ENCODE data around the gene RPF1.

DNA sequence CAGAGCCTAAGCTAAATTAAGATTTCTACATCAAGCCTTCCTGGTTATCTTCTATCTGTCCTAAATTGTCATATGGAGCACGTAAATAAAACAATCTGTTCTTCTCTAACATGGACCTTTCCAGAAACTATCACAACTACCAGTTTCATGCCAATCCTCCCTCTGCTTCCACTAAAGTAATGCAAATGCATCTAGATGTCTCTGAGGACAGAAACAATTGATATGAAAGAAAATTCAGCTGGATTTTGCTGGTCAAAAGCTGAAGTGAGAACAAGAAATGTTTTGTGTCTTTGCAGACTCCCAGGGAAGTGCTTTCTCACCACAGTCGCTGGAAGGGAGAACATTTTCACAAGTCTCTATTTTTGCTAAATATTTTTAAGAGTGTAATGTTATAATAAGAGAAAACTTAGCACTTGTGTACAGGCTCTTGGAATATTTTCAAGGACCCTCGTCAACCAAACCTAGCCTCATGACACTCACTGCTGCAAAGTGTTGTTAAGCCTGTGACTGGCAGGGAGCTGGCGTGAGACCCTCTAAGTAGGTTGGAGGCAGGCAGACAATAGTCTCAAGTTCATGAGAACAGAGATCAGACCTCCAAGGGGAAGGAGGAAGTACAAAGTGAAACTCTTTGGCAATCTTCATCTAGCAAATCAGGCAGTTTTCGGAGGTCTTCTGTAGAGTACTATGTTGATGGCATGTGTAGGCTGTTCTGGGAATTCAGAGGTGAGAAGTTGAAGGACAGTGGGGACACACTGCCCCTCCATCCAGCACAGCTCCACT, 42.0 kb upstream of the RPF1 start:
- TF ChIP-seq RCOR1 (IDR thresholded peaks at IDR 0.05; ENCODE audit: insufficient replicate concordance, low read length) = no peak
- TF ChIP-seq MAFK (IDR thresholded peaks at IDR 0.05; ENCODE audit: low read depth, low read length) = no peak
- no peak for TF ChIP-seq POLR2A (IDR thresholded peaks at IDR 0.05; ENCODE audit: low read depth, low read length)
- TF ChIP-seq MXI1 (IDR thresholded peaks at IDR 0.05; ENCODE audit: borderline replicate concordance, low read depth, low read length) = no peak
- TF ChIP-seq, protein P1, sequence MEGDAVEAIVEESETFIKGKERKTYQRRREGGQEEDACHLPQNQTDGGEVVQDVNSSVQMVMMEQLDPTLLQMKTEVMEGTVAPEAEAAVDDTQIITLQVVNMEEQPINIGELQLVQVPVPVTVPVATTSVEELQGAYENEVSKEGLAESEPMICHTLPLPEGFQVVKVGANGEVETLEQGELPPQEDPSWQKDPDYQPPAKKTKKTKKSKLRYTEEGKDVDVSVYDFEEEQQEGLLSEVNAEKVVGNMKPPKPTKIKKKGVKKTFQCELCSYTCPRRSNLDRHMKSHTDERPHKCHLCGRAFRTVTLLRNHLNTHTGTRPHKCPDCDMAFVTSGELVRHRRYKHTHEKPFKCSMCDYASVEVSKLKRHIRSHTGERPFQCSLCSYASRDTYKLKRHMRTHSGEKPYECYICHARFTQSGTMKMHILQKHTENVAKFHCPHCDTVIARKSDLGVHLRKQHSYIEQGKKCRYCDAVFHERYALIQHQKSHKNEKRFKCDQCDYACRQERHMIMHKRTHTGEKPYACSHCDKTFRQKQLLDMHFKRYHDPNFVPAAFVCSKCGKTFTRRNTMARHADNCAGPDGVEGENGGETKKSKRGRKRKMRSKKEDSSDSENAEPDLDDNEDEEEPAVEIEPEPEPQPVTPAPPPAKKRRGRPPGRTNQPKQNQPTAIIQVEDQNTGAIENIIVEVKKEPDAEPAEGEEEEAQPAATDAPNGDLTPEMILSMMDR (conservative IDR thresholded peaks at IDR 0.05; ENCODE audit: low read depth, low read length) = no peak

All from IMR-90 (cell line).